Endodermal cell (in vitro differentiated cells): ENCODE measurements around the gene AIPL1. TPM values are rescaled to one million over a fixed set of nuclear protein-coding genes. Genes with fewer than 3 reads are reported as not detected.
A peak's percentile ranks its signal among the peaks of the same experiment; 100 is the strongest.

Source experiments
- DNase-seq: peaks from one replicate; pipeline ENCODE4 v3.0.0-alpha.2; 2017
- H3K27ac ChIP-seq: 2 replicates; pipeline ENCODE4 v1.5.1; 2013; ENCODE audit warnings: mild to moderate bottlenecking, low read depth, low read length, moderate library complexity
- H3K27me3 ChIP-seq: 2 replicates; pipeline ENCODE4 v1.6.1; 2013; ENCODE audit warnings: mild to moderate bottlenecking, low read length, moderate library complexity; ENCODE audit not compliant: insufficient read depth, control insufficient read depth, poor library complexity, severe bottlenecking
- H3K36me3 ChIP-seq: 2 replicates; pipeline ENCODE4 v1.7.0; 2013; ENCODE audit warnings: mild to moderate bottlenecking, low read length, moderate library complexity; ENCODE audit not compliant: control insufficient read depth, insufficient read depth
- H3K4me1 ChIP-seq: one replicate; pipeline ENCODE4 v1.7.0; 2013; ENCODE audit warnings: low read length; ENCODE audit not compliant: control insufficient read depth, insufficient read depth
- H3K4me3 ChIP-seq: 2 replicates; pipeline ENCODE4 v1.5.1; 2013; ENCODE audit warnings: mild to moderate bottlenecking, low read length, moderate library complexity
- H3K9ac ChIP-seq: 2 replicates; pipeline ENCODE4 v1.6.1; 2013; ENCODE audit warnings: mild to moderate bottlenecking, low read length, moderate library complexity; ENCODE audit not compliant: poor library complexity, severe bottlenecking; ENCODE audit errors: extremely low read depth
- H3K9me3 ChIP-seq: 2 replicates; pipeline ENCODE4 v1.6.1; 2013; ENCODE audit warnings: mild to moderate bottlenecking, low read length, moderate library complexity; ENCODE audit not compliant: control insufficient read depth
- H3K27ac Mint-ChIP-seq: 2 replicates; pipeline ENCODE4 v1.8.0; 2020; ENCODE audit warnings: mixed read lengths
- H3K27me3 Mint-ChIP-seq: 2 replicates; pipeline ENCODE4 v1.8.0; 2021; ENCODE audit warnings: mild to moderate bottlenecking, mixed read lengths; ENCODE audit not compliant: insufficient read depth
- H3K36me3 Mint-ChIP-seq: 2 replicates; pipeline ENCODE4 v1.8.0; 2020; ENCODE audit warnings: low read depth, mixed read lengths
- H3K4me1 Mint-ChIP-seq: 2 replicates; pipeline ENCODE4 v1.8.0; 2020; ENCODE audit warnings: mixed read lengths
- H3K4me3 Mint-ChIP-seq: 2 replicates; pipeline ENCODE4 v1.8.0; 2020; ENCODE audit warnings: mild to moderate bottlenecking, moderate library complexity, mixed read lengths
- H3K9me3 Mint-ChIP-seq: 2 replicates; pipeline ENCODE4 v1.8.0; 2020; ENCODE audit warnings: mild to moderate bottlenecking, mixed read lengths
- whole genome bisulfite sequencing, 2 experiments: methylation state at CpG; one replicate each; pipeline versions ENCODE4 v1.1.5 to v1.1.7; 2013; ENCODE audit warnings: missing lambda C conversion rate in 2 of 2, mixed read lengths in 1 of 2; ENCODE audit not compliant: insufficient coverage in 1 of 2, insufficient read length in 1 of 2; 5-methylcytosine and 5-hydroxymethylcytosine counted together
- total RNA-seq, 2 donors: library from RNA; stranded (reverse); fragmentation: NEBNext Ultra II Directional in 1 of 2; extraction: Animal tissue kit (Norgen Biotek cat#: 25700) in 1 of 2; gene quantifications; 2 replicates in 1 of 2; 3 replicates in 1 of 2; pipeline ENCODE4 v1.2.1, GENCODE V29; 2021
- TF ChIP-seq, protein P1 (sequence below): fragments of 200-600 bp; sonication (generic); conservative IDR thresholded peaks from 2 replicates; pipeline ENCODE4 v1.5.0; 2021; ENCODE audit warnings: antibody characterized with exemption, mild to moderate bottlenecking

The AIPL1 gene
- total RNA-seq, 2 donors from 2014 or later = not detected

DNA sequence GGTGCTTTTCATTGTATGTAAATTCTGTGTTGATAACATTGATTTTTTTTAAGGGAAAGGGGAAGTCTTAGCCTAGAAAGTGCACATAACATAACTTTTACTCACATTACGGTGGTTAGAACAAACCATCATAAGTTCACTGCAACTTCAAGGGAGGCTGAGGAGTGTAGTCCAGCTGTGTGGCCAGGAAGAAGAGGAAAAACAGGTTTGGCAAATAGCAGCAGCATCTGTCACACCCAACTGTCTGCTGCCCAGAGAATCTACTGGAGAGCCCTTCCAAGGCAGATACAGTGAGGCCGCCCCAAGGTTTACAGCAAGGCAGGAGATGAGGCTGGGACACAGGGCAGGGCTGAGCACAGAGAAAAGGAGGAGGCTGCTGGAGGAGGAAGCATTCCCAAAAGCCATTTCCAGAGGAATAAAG lies 60.6 kb downstream of the AIPL1 start:
- no peaks in the 10 kb centered on the region for H3K9me3 Mint-ChIP-seq
- no peak overlapping the region for H3K27ac ChIP-seq
- TF ChIP-seq, protein P1, sequence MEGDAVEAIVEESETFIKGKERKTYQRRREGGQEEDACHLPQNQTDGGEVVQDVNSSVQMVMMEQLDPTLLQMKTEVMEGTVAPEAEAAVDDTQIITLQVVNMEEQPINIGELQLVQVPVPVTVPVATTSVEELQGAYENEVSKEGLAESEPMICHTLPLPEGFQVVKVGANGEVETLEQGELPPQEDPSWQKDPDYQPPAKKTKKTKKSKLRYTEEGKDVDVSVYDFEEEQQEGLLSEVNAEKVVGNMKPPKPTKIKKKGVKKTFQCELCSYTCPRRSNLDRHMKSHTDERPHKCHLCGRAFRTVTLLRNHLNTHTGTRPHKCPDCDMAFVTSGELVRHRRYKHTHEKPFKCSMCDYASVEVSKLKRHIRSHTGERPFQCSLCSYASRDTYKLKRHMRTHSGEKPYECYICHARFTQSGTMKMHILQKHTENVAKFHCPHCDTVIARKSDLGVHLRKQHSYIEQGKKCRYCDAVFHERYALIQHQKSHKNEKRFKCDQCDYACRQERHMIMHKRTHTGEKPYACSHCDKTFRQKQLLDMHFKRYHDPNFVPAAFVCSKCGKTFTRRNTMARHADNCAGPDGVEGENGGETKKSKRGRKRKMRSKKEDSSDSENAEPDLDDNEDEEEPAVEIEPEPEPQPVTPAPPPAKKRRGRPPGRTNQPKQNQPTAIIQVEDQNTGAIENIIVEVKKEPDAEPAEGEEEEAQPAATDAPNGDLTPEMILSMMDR = no peak
- no peaks in the 10 kb centered on the region for H3K36me3 ChIP-seq
- peaks cover 8% of the 10 kb centered on the region for H3K27me3 ChIP-seq
- no peak overlapping the region for H3K27ac Mint-ChIP-seq
- peaks cover 6% of the 10 kb centered on the region for H3K27me3 Mint-ChIP-seq
- peaks cover 15% of the 10 kb centered on the region for H3K9me3 ChIP-seq
- 57 to 65% methylated on average over 1 to 2 of the region's 2 CpGs for WGBS, 2 experiments
- H3K36me3 Mint-ChIP-seq = no peaks in the 10 kb centered on the region
- DNase-seq = peak; percentile 64
- no peak overlapping the region for H3K4me3 Mint-ChIP-seq
- H3K9ac ChIP-seq = no peak overlapping the region
- H3K4me1 ChIP-seq = no peaks in the 10 kb centered on the region
- H3K4me1 Mint-ChIP-seq = peaks cover 4% of the 10 kb centered on the region
- H3K4me3 ChIP-seq = no peak overlapping the region

Other genes starting within 250 kb of the AIPL1 start
- gene PIMREG, start 9.3 kb upstream of the AIPL1 start, total RNA-seq = 10 to 100 TPM; 33.4 to 68.7 TPM
- gene PITPNM3, start 121.4 kb upstream of the AIPL1 start, total RNA-seq = 1 to 10 TPM; 1.8 to 2.7 TPM
- gene KIAA0753, start 205.6 kb upstream of the AIPL1 start, total RNA-seq = 10 to 100 TPM; 37.2 to 50.1 TPM
- 100 to 1,000 TPM; 135 to 151 TPM for gene TXNDC17, start 205.9 kb upstream of the AIPL1 start, total RNA-seq
- 10 to 100 TPM; 12.8 to 16.6 TPM for gene MED31, start 216.5 kb upstream of the AIPL1 start, total RNA-seq
- gene C17orf100, start 216.6 kb upstream of the AIPL1 start, total RNA-seq = 1 to 10 TPM; 2.7 to 3.0 TPM